B cell (primary cell): ENCODE measurements around the gene MAU2.

Experiments used
- CTCF ChIP-seq: fragments of 200-600 bp; IDR thresholded peaks from one replicate; pipeline ENCODE4 v1.8.0; 2022; ENCODE audit warnings: antibody characterized with exemption, mild to moderate bottlenecking
- EZH2 ChIP-seq: IDR thresholded peaks from 2 replicates; pipeline ENCODE4 v1.6.1; 2012; ENCODE audit warnings: borderline replicate concordance, low read depth, mild to moderate bottlenecking, moderate library complexity, low read length; ENCODE audit not compliant: insufficient read depth, poor library complexity, severe bottlenecking

- TF ChIP-seq EZH2 (no peak), CTCF (no peak)
Measured at GRCh38 chr19:19355606-19356139, 35.0 kb downstream of the MAU2 start.
